Cardiac fibroblast (primary cell): ENCODE measurements around the gene CALCOCO1.
"Not testable (repeated sequence)": the region's sequence is repeated elsewhere in the genome, so short reads cannot be mapped to it uniquely, and the experiment has no call there.

Experiments used
- DNase-seq, 2 donors: peaks; one replicate each; pipeline versions ENCODE4 v3.0.0 to v3.0.0-alpha.2; 2010; ENCODE audit warnings: low read depth in 2 of 2
- H3K4me3 ChIP-seq, 2 donors: replicated peaks in 1 of 2; 1 replicate in 1 of 2; 2 replicates in 1 of 2; pipeline ENCODE4 v1.5.1; 2011; ENCODE audit warnings: low read depth in 2 of 2, low read length in 2 of 2, mild to moderate bottlenecking in 2 of 2, moderate library complexity in 1 of 2
- CTCF ChIP-seq: IDR thresholded peaks from one replicate; pipeline ENCODE4 v1.5.1; 2011; ENCODE audit warnings: low read depth, mild to moderate bottlenecking, low read length, inconsistent platforms

Gene CALCOCO1

GRCh38 chr12:53683494-53683893, 43.8 kb downstream of the CALCOCO1 start:
- no peak overlapping the region for H3K4me3 ChIP-seq

GRCh38 chr12:53680061-53680460, 47.2 kb downstream of the CALCOCO1 start:
- not testable (repeated sequence) for DNase-seq, H3K4me3 ChIP-seq

More at GRCh38 chr12:53683494-53683893, 43.8 kb downstream of the CALCOCO1 start:
- no peak for TF ChIP-seq CTCF
- no peak for DNase-seq

DNA sequence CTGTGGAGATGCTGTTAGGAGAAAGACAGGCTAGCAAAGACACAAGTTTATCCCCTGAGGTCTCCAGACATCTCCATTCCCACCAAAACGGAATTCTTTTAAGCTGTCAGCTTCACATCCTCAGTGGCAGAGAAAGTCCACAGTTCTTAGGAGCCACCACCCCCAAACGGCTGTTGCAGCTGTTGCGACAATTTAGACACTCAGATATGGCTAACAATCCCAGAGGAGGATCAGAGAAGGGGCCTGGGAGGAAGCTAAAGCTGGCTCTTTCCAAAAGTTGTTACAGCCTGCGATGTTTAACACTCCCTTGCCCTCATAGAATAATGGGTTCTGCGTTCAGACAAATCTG, 49.5 kb downstream of the CALCOCO1 start:
- TF ChIP-seq CTCF = no peak
- DNase-seq = no peak
- no peak overlapping the region for H3K4me3 ChIP-seq

DNA sequence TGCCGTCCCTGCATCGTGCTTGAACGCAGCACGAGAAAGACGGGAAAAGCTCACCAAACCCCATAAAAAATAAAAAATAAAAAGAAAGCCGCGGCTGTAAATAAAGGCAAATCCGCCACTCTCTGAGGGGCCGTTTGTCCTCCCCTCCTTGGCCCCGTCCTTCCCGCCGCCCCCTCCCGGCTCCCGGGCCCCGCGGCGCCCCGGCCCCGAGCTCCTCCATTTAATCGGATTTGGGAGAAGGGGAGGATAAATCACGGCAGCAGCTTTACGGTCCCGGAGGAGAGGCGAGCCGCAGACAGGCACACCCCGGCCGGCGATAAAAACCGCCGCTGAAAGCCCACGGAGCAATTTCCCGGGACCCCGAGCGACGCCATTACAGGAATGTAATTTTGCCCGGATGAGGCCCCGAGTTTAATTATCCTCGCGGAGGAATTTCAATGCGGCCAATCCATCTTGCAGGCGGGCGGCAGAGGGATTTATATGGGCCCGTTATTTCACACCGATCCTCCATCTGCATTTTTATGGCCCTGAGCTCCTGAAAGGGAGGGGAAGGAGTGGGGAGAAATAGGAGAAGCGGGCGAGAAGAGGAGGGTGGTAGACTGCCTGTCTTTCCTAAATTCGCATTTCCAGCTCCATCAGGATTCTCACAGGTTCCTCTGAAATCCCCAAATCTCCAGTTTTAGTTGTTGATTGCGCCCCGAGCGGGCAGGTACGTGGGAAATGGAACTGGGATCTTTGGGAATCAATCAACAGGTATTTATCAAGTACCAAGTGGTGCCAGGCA, 50.0 kb downstream of the CALCOCO1 start:
- peak overlapping the region in 1 of 2 donors; percentile 14 for H3K4me3 ChIP-seq
- DNase-seq = peak; percentile 25 to 33
- no peak for TF ChIP-seq CTCF

GRCh38 chr12:53676656-53677015, 50.6 kb downstream of the CALCOCO1 start:
- no peak for TF ChIP-seq CTCF
- peak overlapping the region; percentile 14 to 36 for H3K4me3 ChIP-seq
- DNase-seq = peak; percentile 47 to 60

- peak; percentile 100 for TF ChIP-seq CTCF
- DNase-seq = peak; percentile 99
- H3K4me3 ChIP-seq = peak within 1 kb of the TSS; percentile 78 to 79
Observed at GRCh38 chr12:53675701-53676607, 51.3 kb downstream of the CALCOCO1 start, which contains the start of gene ATP5MC2. ATP5MC2 (minus strand) TSS chr12:53676083; CDS start chr12:53672614, 3,469 bp downstream.
